Astrocyte (in vitro differentiated cells and primary cell): Measurements from ENCODE around the gene ATIC.

ENCODE experiments used
- EZH2 ChIP-seq: IDR thresholded peaks from 2 replicates; pipeline ENCODE4 v1.6.1; 2012; ENCODE audit warnings: mild to moderate bottlenecking, low read length, inconsistent platforms; ENCODE audit not compliant: insufficient read depth
- TF ChIP-seq, protein P1 (sequence below): IDR thresholded peaks from 2 replicates; pipeline ENCODE4 v1.5.1; 2011; ENCODE audit warnings: low read depth, mild to moderate bottlenecking, inconsistent platforms, low read length, moderate library complexity; ENCODE audit not compliant: insufficient read depth

DNA sequence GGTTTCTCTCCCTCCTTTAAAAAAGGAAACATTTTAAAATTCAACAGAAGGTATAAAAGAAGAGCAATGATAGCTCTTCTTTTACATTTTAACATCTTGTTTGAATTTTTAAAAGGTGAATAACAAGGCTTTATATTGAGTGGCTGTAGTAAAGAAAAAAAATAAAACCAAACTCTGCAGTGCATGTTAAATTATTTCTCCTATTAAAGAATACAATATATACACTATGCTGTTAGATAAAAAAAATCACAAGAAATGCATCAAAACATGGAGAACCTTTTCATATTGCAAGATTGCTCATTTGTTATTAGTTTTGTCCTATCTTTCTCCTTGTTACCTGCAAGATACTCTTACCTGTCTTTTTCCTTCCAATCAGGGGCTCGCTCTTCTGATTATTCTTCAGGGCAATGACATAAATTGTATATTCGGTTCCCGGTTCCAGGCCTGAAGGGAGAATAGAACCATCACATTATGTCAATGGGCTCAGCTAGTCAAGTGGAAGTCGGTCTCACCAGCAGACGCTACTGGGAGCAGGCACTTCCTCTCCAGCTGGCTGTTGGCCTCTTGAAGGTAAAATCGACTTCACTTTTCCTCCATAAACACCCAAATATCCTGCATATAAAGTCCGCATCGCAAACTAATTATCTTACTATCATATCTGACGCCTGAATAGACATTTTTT, 61.2 kb downstream of the ATIC start:
- TF ChIP-seq, protein P1, sequence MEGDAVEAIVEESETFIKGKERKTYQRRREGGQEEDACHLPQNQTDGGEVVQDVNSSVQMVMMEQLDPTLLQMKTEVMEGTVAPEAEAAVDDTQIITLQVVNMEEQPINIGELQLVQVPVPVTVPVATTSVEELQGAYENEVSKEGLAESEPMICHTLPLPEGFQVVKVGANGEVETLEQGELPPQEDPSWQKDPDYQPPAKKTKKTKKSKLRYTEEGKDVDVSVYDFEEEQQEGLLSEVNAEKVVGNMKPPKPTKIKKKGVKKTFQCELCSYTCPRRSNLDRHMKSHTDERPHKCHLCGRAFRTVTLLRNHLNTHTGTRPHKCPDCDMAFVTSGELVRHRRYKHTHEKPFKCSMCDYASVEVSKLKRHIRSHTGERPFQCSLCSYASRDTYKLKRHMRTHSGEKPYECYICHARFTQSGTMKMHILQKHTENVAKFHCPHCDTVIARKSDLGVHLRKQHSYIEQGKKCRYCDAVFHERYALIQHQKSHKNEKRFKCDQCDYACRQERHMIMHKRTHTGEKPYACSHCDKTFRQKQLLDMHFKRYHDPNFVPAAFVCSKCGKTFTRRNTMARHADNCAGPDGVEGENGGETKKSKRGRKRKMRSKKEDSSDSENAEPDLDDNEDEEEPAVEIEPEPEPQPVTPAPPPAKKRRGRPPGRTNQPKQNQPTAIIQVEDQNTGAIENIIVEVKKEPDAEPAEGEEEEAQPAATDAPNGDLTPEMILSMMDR = no peak
- TF ChIP-seq EZH2 = no peak
